ENCODE data around the gene INPP5D.

Gene INPP5D

DNA sequence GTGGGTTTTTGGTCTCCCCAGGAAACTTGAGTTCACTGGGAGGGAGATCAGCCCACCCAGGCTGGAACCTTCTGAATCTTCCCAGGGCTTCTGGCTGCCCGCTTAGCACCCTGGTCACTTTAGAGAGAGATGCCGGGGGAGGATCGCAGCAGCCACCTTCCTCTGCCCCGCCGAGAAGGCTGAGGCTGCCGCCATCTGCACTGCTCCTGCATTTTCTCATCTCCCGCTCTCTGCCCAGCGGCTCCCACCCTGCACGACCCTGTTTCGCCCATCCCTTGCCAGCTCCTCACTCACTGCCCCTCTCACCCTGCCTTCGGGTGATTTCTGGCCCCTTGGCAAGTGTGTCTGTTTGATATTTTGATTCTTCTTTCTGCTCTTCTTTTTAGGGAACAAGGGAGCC lies 108.8 kb downstream of the INPP5D start:
- H3K36me3 ChIP-seq (ENCODE audit: control insufficient read depth, insufficient read depth, low read length): peaks cover 61% of the 10 kb centered on the region

DNA sequence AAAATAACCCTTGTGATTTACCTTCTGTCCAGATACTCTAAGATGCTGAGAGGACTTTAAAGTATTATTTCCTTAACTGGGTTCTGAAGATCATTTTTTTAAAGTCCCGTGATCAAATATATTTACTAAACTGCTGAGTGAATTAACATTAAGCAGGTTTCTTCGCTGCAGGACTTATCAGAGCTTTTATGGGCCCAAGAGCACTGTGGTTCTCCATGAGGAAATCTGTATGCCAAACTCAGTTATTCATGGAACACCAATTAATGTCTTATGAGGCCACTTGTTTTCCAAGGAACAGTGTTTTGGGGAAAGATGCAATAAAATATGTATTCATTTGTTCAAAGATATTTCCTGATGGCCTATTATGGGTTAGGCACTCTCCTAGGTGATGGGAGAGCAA lies 111.2 kb downstream of the INPP5D start:
- no peak for DNase-seq (ENCODE audit: extremely low read depth, insufficient read length)
- Histone ChIP-seq H3K4me3 (replicated peaks; ENCODE audit: low read depth, low read length) (no peak overlapping the region), H3K27me3 (replicated peaks; ENCODE audit: control insufficient read depth, insufficient read depth, low read length) (no peaks in the 10 kb centered on the region), H3K36me3 (ENCODE audit: control insufficient read depth, insufficient read depth, low read length) (peaks cover 42% of the 10 kb centered on the region)
- TF ChIP-seq, protein P1, sequence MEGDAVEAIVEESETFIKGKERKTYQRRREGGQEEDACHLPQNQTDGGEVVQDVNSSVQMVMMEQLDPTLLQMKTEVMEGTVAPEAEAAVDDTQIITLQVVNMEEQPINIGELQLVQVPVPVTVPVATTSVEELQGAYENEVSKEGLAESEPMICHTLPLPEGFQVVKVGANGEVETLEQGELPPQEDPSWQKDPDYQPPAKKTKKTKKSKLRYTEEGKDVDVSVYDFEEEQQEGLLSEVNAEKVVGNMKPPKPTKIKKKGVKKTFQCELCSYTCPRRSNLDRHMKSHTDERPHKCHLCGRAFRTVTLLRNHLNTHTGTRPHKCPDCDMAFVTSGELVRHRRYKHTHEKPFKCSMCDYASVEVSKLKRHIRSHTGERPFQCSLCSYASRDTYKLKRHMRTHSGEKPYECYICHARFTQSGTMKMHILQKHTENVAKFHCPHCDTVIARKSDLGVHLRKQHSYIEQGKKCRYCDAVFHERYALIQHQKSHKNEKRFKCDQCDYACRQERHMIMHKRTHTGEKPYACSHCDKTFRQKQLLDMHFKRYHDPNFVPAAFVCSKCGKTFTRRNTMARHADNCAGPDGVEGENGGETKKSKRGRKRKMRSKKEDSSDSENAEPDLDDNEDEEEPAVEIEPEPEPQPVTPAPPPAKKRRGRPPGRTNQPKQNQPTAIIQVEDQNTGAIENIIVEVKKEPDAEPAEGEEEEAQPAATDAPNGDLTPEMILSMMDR (IDR thresholded peaks at IDR 0.05; ENCODE audit: insufficient read depth, low read length, poor library complexity, severe bottlenecking): no peak

More for the DNA sequence above, 108.8 kb downstream of the INPP5D start:
- Histone ChIP-seq H3K27me3 (replicated peaks; ENCODE audit: control insufficient read depth, insufficient read depth, low read length) (no peaks in the 10 kb centered on the region), H3K4me3 (replicated peaks; ENCODE audit: low read depth, low read length) (no peak overlapping the region)
- DNase-seq (ENCODE audit: extremely low read depth, insufficient read length): no peak
- TF ChIP-seq, protein P1 (IDR thresholded peaks at IDR 0.05; ENCODE audit: insufficient read depth, low read length, poor library complexity, severe bottlenecking): no peak

DNA sequence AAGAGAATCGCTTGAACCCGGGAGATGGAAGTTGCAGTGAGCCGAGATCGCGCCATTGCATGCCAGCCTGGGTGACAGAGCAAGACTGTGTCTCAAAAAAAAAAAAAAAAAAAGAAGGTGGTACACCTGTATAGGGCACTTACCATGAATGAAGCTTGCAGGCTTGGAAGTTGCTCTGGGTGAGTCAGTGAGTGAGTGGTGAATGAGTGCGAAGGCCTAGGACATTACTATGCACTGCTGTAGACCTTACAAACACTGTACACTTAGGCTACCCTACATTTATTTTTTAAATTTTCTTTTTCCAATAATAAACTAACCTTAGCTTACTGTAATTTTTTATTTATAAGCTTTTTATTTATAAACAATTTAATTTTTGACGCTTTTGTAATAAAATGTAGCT lies 113.0 kb downstream of the INPP5D start:
- Histone ChIP-seq H3K4me3 (replicated peaks; ENCODE audit: low read depth, low read length) (no peak overlapping the region), H3K36me3 (ENCODE audit: control insufficient read depth, insufficient read depth, low read length) (peaks cover 41% of the 10 kb centered on the region), H3K27me3 (replicated peaks; ENCODE audit: control insufficient read depth, insufficient read depth, low read length) (no peaks in the 10 kb centered on the region)
- no peak for DNase-seq (ENCODE audit: extremely low read depth, insufficient read length)
- TF ChIP-seq, protein P1 (IDR thresholded peaks at IDR 0.05; ENCODE audit: insufficient read depth, low read length, poor library complexity, severe bottlenecking): no peak

DNA sequence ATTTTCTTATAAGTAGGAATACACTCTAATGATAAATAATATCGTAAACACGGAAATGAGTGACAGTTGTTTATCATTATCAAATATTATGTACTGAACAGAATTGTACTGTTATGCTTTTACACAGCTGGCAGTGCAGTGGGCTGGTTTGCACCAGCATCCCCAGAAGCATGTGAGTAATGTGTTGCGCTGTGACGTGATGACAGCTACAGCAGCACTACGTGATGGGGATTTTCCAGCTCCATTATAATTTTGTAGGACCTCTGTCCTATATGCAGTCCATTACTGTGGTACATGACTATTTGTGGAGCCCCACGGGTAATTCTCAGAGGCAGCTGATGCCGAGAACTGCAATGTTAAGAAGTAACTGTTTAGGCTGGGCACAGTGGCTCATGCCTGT lies 114.0 kb downstream of the INPP5D start:
- no peak for DNase-seq (ENCODE audit: extremely low read depth, insufficient read length)
- H3K27me3 ChIP-seq (replicated peaks; ENCODE audit: control insufficient read depth, insufficient read depth, low read length): no peaks in the 10 kb centered on the region
- H3K36me3 ChIP-seq (ENCODE audit: control insufficient read depth, insufficient read depth, low read length): peaks cover 39% of the 10 kb centered on the region
- TF ChIP-seq, protein P1 (IDR thresholded peaks at IDR 0.05; ENCODE audit: insufficient read depth, low read length, poor library complexity, severe bottlenecking): no peak
- no peak overlapping the region for H3K4me3 ChIP-seq (replicated peaks; ENCODE audit: low read depth, low read length)

DNA sequence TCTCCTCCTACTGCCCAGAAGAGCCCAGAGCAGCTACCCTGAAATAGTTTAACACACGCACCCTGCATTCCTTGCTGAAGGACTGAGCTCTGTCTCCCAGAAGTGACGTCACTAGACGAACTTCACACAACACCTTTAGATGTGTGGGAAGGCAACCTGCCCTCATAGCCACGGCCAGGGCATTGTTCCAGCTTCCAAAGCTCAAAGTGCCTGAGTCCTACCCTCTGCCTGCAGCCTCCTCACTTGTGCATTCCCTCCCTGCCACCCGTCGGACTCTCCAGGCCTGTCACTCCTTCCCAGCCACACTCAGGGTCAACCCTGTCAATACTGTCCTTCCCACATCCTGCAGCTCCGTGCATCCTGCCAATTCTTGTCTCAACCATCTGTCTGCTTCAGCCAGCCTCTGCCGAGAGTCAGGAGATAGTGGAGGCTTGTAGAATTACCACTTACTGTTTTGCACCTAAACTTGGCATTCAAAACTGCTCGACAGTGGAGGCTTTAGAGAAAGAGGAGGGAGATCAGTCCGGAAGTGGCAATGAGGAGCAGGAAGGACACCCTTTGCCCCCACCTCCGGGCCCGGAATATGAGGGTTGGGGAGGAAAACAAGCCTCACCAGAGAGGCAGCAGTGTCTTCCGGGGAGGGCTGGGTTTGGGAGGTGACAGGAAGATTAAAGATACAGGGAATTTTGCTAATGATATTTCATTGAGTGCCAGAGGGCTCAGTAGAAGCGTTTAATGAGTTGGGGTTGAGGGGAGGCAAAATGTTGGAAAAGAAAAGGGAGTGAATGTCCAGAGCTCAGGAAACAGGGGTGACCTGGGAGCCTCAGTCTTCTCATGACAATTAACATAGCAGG lies 119.1 kb downstream of the INPP5D start:
- DNase-seq (ENCODE audit: extremely low read depth, insufficient read length): no peak
- TF ChIP-seq, protein P1 (IDR thresholded peaks at IDR 0.05; ENCODE audit: insufficient read depth, low read length, poor library complexity, severe bottlenecking): no peak

More for the DNA sequence above, 119.1 kb downstream of the INPP5D start:
- Histone ChIP-seq H3K4me3 (replicated peaks; ENCODE audit: low read depth, low read length) (no peak overlapping the region), H3K36me3 (ENCODE audit: control insufficient read depth, insufficient read depth, low read length) (peaks cover 44% of the 10 kb centered on the region), H3K27me3 (replicated peaks; ENCODE audit: control insufficient read depth, insufficient read depth, low read length) (no peaks in the 10 kb centered on the region)
